HCT116 (cell line): ENCODE measurements around the gene IYD. TPM values are rescaled to one million over a fixed set of nuclear protein-coding genes. Genes with fewer than 3 reads are reported as not detected.

Experiments
- ATAC-seq: fragments of 200-7000 bp; cut with Tn5 transposase; 2 replicates; pipeline ENCODE4 v1.9.1; 2020; ENCODE audit warnings: mild to moderate bottlenecking, moderate library complexity
- BruUV-seq: library from RNA; stranded (reverse); fragments of 400-500 nt; replicated peaks from 2 replicates; lab custom pipeline; 2021; lab: Mats Ljungman, UMichigan
- CTCF ChIA-PET: fragments of 300-600 bp; sonication (Branson Sonifier 250); formaldehyde crosslinking; loops from one replicate; lab custom pipeline; 2021; ENCODE audit warnings: antibody characterized with exemption; lab: Charles Lee
- POLR2A ChIA-PET: fragments of 300-600, 350-600 bp; sonication (Branson Sonifier 250); formaldehyde crosslinking; loops from one replicate; lab custom pipeline; 2021; ENCODE audit warnings: antibody characterized with exemption; lab: Charles Lee
- RAD21 ChIA-PET, 2 experiments: fragments of 300-600 bp; sonication (Branson Sonifier 250); formaldehyde crosslinking; loops; one replicate each; lab custom pipeline; 2023; ENCODE audit warnings: low total read pairs in 2 of 2; ENCODE audit not compliant: uncharacterized antibody in 2 of 2, unreplicated experiment in 2 of 2, low non-redundant PET in 1 of 2; lab: Charles Lee
- DNase-seq: peaks from one replicate; pipeline ENCODE4 v3.0.0-alpha.2; 2010; ENCODE audit warnings: low read depth, low spot score
- H2AFZ ChIP-seq: fragments of 200-600 bp; shearing (Covaris generic), sonication (generic); 2 replicates; pipeline ENCODE4 v1.6.1; 2017; ENCODE audit warnings: low read depth, mixed run types, mixed read lengths, antibody characterized with exemption, low read length; ENCODE audit not compliant: poor library complexity, severe bottlenecking
- H3K27ac ChIP-seq: 2 replicates; pipeline ENCODE4 v1.5.1; 2012; ENCODE audit warnings: low read depth, low read length
- H3K27me3 ChIP-seq: fragments of 200-600 bp; sonication (generic); 2 replicates; pipeline ENCODE4 v1.6.1; 2016; ENCODE audit warnings: mixed run types, low read length, mixed read lengths; ENCODE audit not compliant: insufficient read depth
- H3K36me3 ChIP-seq, 2 experiments: fragments of 200-500 bp in 1 of 2; fragments of 200-600 bp in 1 of 2; sonication (Bioruptor generic) in 1 of 2; sonication (generic) in 1 of 2; 2 replicates each; pipeline versions ENCODE4 v1.5.1 to v1.6.1; 2014 to 2016; ENCODE audit warnings: low read length in 2 of 2, inconsistent platforms in 1 of 2, mixed read lengths in 1 of 2, mixed run types in 1 of 2; ENCODE audit not compliant: insufficient read depth in 2 of 2, control insufficient read depth in 1 of 2
- H3K4me1 ChIP-seq, 2 experiments: fragments of 200-600 bp in 1 of 2; sonication (generic) in 1 of 2; 2 replicates each; pipeline versions ENCODE4 v1.5.1 to v1.6.1; 2012 to 2017; ENCODE audit warnings: low read length in 2 of 2, inconsistent platforms in 1 of 2, mild to moderate bottlenecking in 1 of 2, mixed read lengths in 1 of 2, mixed run types in 1 of 2, moderate library complexity in 1 of 2; ENCODE audit not compliant: insufficient read depth in 2 of 2, control insufficient read depth in 1 of 2
- H3K4me2 ChIP-seq: fragments of 200-600 bp; sonication (generic); 2 replicates; pipeline ENCODE4 v1.6.1; 2017; ENCODE audit warnings: mixed run types, low read length, mixed read lengths
- H3K4me3 ChIP-seq, 2 experiments: fragments of 200-600 bp in 1 of 2; sonication (generic) in 1 of 2; replicated peaks in 1 of 2; 2 replicates each; pipeline ENCODE4 v1.5.1; 2011 to 2016; ENCODE audit warnings: low read length in 2 of 2, control low read depth in 1 of 2, low read depth in 1 of 2, mild to moderate bottlenecking in 1 of 2, mixed read lengths in 1 of 2, mixed run types in 1 of 2
- H3K79me2 ChIP-seq: fragments of 200-600 bp; sonication (generic); 2 replicates; pipeline ENCODE4 v1.6.1; 2017; ENCODE audit warnings: mild to moderate bottlenecking, mixed run types, low read length, moderate library complexity, mixed read lengths; ENCODE audit not compliant: insufficient read depth
- H3K9ac ChIP-seq: fragments of 200-600 bp; sonication (generic); 2 replicates; pipeline ENCODE4 v1.6.1; 2016; ENCODE audit warnings: low read length, mixed read lengths
- H3K9me2 ChIP-seq: fragments of 200-600 bp; sonication (generic), shearing (Covaris generic); 2 replicates; pipeline ENCODE4 v1.6.1; 2017; ENCODE audit warnings: mixed run types, mild to moderate bottlenecking, moderate library complexity; ENCODE audit not compliant: insufficient read depth
- H3K9me3 ChIP-seq, 2 experiments: fragments of 200-500 bp in 1 of 2; fragments of 200-600 bp in 1 of 2; sonication (Bioruptor generic) in 1 of 2; sonication (generic) in 1 of 2; 2 replicates each; pipeline ENCODE4 v1.6.1; 2014 to 2017; ENCODE audit warnings: low read length in 2 of 2, mixed read lengths in 2 of 2, inconsistent platforms in 1 of 2, low read depth in 1 of 2, mild to moderate bottlenecking in 1 of 2, mixed run types in 1 of 2, moderate library complexity in 1 of 2; ENCODE audit not compliant: control insufficient read depth in 1 of 2, insufficient read depth in 1 of 2
- H4K20me1 ChIP-seq: fragments of 200-600 bp; sonication (generic), shearing (Covaris generic); 2 replicates; pipeline ENCODE4 v1.6.1; 2017; ENCODE audit warnings: mixed run types, mild to moderate bottlenecking, moderate library complexity; ENCODE audit not compliant: insufficient read depth
- ATF3 ChIP-seq: IDR thresholded peaks from 2 replicates; pipeline ENCODE4 v1.6.1; 2012
- CEBPB ChIP-seq: IDR thresholded peaks from 2 replicates; pipeline ENCODE4 v1.6.1; 2012; ENCODE audit warnings: low read depth
- CTCF ChIP-seq, 3 experiments: fragments of 200-600 bp in 1 of 3; sonication (generic) in 1 of 3; IDR thresholded peaks in 2 of 3; conservative IDR thresholded peaks in 1 of 3; 2 replicates each; pipeline ENCODE4 v1.5.1; 2012 to 2017; ENCODE audit warnings: low read depth in 2 of 3, low read length in 2 of 3, antibody characterized with exemption in 1 of 3, borderline replicate concordance in 1 of 3, control low read depth in 1 of 3, mild to moderate bottlenecking in 1 of 3, mixed read lengths in 1 of 3, mixed run types in 1 of 3, moderate library complexity in 1 of 3; ENCODE audit not compliant: insufficient read depth in 1 of 3
- ELF1 ChIP-seq: IDR thresholded peaks from 2 replicates; pipeline ENCODE4 v1.6.1; 2012; ENCODE audit warnings: low read depth, borderline replicate concordance
- EZH2 ChIP-seq: fragments of 200-600 bp; sonication (generic); IDR thresholded peaks from 2 replicates; pipeline ENCODE4 v1.6.1; 2017; ENCODE audit warnings: antibody characterized with exemption, mixed run types
- EZH2phosphoT487 ChIP-seq: fragments of 200-600 bp; IDR thresholded peaks from 2 replicates; pipeline ENCODE4 v1.6.1; 2018; ENCODE audit warnings: antibody characterized with exemption, borderline replicate concordance
- FOSL1 ChIP-seq: IDR thresholded peaks from 2 replicates; pipeline ENCODE4 v1.6.1; 2012; ENCODE audit warnings: low read depth
- JUND ChIP-seq: IDR thresholded peaks from 2 replicates; pipeline ENCODE4 v1.6.1; 2012
- MAX ChIP-seq: IDR thresholded peaks from 2 replicates; pipeline ENCODE4 v1.6.1; 2012
- POLR2A ChIP-seq: IDR thresholded peaks from 2 replicates; pipeline ENCODE4 v1.7.0; 2011; ENCODE audit warnings: borderline replicate concordance; ENCODE audit not compliant: insufficient read depth, insufficient read length; ENCODE audit errors: extremely low read depth
- RAD21 ChIP-seq: IDR thresholded peaks from 2 replicates; pipeline ENCODE4 v1.6.1; 2012; ENCODE audit warnings: low read depth, mild to moderate bottlenecking
- REST ChIP-seq: IDR thresholded peaks from 2 replicates; pipeline ENCODE4 v1.6.1; 2012; ENCODE audit warnings: low read depth
- SIN3A ChIP-seq: IDR thresholded peaks from 2 replicates; pipeline ENCODE4 v1.6.1; 2012; ENCODE audit warnings: low read depth
- SP1 ChIP-seq: IDR thresholded peaks from 2 replicates; pipeline ENCODE4 v1.6.1; 2012; ENCODE audit warnings: low read depth
- SRF ChIP-seq: IDR thresholded peaks from 2 replicates; pipeline ENCODE4 v1.6.1; 2012; ENCODE audit warnings: low read depth
- ZBTB33 ChIP-seq: IDR thresholded peaks from 2 replicates; pipeline ENCODE4 v1.6.1; 2011; ENCODE audit warnings: mild to moderate bottlenecking, low read length, moderate library complexity; ENCODE audit not compliant: insufficient replicate concordance; ENCODE audit errors: extremely low read depth
- ZFX ChIP-seq: fragments of 450-650 bp; IDR thresholded peaks from 2 replicates; pipeline ENCODE4 v1.6.1; 2017
- ZNF274 ChIP-seq: fragments of 200-500 bp; sonication (Bioruptor generic); IDR thresholded peaks from 2 replicates; pipeline ENCODE4 v1.6.1; 2014; ENCODE audit warnings: mild to moderate bottlenecking, low read depth, low read length, inconsistent platforms
- intact Hi-C: fragments of 100-400 bp; cut with micrococcal nuclease; formaldehyde crosslinking; loops from 2 replicates; pipeline ENCODE4 v1.10.0; 2022
- total RNA-seq: library from RNA; stranded (reverse); gene quantifications from one replicate; pipeline ENCODE4 v1.2.1, GENCODE V29; 2021; ENCODE audit not compliant: unreplicated experiment

The IYD gene
- total RNA-seq, 1 experiment from 2014 or later = not detected

- ChIA-PET POLR2A (no interaction called here), RAD21 (no interaction called here), CTCF (no interaction called here)
- Histone ChIP-seq H3K4me1 (no peaks in the 10 kb centered on the region), H3K9ac (no peak overlapping the region), H4K20me1 (no peaks in the 10 kb centered on the region), H3K4me2 (no peak overlapping the region), H3K27me3 (no peaks in the 10 kb centered on the region), H3K9me2 (no peaks in the 10 kb centered on the region), H3K27ac (no peak overlapping the region), H3K4me3 (no peak overlapping the region), H3K9me3 (peaks cover 0 to 5% of the 10 kb centered on the region in 2 experiments; a peak in 1 of 4 replicates), H3K36me3 (no peaks in the 10 kb centered on the region), H2AFZ (no peak overlapping the region), H3K79me2 (no peaks in the 10 kb centered on the region)
- intact Hi-C loops = no loop called here
- DNase-seq = no peak
- no TSS peak for BruUV-seq
- TF ChIP-seq CTCF (IDR thresholded peaks at IDR 0.05 in 2 of 3, conservative IDR thresholded peaks at IDR 0.05 in 1 of 3; ENCODE audit: borderline replicate concordance in 1 of 3, insufficient read depth in 1 of 3, low read depth in 2 of 3, low read length in 2 of 3) (no peak), REST (no peak), SRF (no peak), ZNF274 (no peak), ZFX (no peak), ELF1 (no peak), EZH2 (no peak), FOSL1 (no peak), ATF3 (no peak), SIN3A (no peak), ZBTB33 (no peak), SP1 (no peak), CEBPB (no peak), POLR2A (no peak), JUND (no peak), RAD21 (no peak), MAX (no peak), EZH2phosphoT487 (no peak)
- ATAC-seq = no peak
Measured at GRCh38 chr6:150427037-150427602, 58.3 kb downstream of the IYD start.
